Left ventricle myocardium superior (tissue), 1 donor: ENCODE measurements around the gene DHX57. TPM values are rescaled to one million over a fixed set of nuclear protein-coding genes. Genes with fewer than 3 reads are reported as not detected.
"Not testable (repeated sequence)": the region's sequence is repeated elsewhere in the genome, so short reads cannot be mapped to it uniquely, and the experiment has no call there.

Experiments used
- ATAC-seq: fragments of 200-7000 bp; cut with Tn5 transposase; one replicate; pipeline ENCODE4 v1.9.1; 2020; ENCODE audit warnings: mild to moderate bottlenecking, moderate library complexity
- DNase-seq: peaks from one replicate; pipeline ENCODE4 v3.0.0-alpha.2; 2020
- intact Hi-C: fragments of 100-400 bp; cut with micrococcal nuclease; formaldehyde crosslinking; loops from one replicate; pipeline ENCODE4 v1.11.0; 2022
- total RNA-seq: library from RNA; stranded (reverse); fragmentation: NEBNext Ultra II Directional; extraction: Animal tissue kit (Norgen Biotek cat#: 25700); gene quantifications from one replicate; pipeline ENCODE4 v1.2.1, GENCODE V29; 2021
- donor health status: DM: no; HTN: yes; CAD: no; lungs with severe emphysema.

DHX57 gene
- total RNA-seq, 1 donor from 2014 or later = 8.9 TPM

DNA sequence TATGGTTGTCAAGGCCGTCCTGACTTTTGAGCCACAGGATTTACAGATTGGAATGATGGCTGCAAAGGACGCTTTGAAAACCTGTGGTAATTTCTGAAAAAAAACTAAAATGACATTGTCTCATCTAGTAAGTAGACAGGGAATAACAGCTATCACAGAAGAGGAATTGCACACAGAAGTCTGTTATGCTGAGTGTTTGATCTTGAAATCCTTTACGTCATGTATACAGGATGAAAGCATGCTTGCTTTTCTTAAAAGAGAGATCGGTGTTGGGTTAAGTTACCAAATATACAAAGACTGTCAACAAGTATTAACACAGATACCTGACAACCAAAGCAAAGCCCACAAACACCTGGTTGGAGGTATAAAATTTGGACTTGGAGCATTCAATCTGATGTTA, 112.0 kb downstream of the DHX57 start:
- ATAC-seq (no peak), DNase-seq (no peak)
- intact Hi-C loops = no loop called here

DNA sequence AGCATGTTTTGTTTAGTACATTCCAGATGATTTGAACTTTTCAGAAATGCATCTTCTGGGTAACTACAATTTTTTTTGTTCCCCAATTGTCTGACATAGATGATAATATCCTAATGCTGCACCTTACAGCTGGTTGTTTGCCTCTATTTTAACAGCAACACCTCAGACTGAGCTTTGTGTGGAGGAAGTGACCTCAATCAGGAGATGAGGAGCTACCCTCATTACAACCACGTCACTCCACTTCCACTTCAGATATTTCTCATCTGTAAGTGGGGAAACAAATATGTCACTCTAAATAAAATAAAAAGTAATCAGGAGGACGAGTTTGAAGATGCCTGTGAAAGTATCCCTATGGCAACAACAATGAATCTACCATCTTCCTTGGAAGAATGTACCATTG, 112.5 kb downstream of the DHX57 start:
- ATAC-seq = no peak
- no peak for DNase-seq
- intact Hi-C loops = no loop called here

DNA sequence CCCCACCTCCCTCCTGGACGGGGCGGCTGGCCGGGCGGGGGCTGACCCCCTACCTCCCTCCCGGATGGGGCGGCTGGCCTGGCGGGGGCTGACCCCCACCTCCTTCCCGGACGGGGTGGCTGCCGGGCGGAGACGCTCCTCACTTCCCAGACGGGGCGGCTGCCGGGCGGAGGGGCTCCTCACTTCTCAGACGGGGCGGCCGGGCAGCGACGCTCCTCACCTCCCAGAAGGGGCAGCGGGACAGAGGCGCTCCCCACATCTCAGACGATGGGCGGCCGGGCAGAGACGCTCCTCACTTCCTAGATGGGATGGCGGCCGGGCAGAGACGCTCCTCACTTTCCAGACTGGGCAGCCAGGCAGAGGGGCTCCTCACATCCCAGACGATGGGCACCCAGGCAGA, 119.8 kb downstream of the DHX57 start:
- intact Hi-C loops, ATAC-seq, DNase-seq: not testable (repeated sequence)

DNA sequence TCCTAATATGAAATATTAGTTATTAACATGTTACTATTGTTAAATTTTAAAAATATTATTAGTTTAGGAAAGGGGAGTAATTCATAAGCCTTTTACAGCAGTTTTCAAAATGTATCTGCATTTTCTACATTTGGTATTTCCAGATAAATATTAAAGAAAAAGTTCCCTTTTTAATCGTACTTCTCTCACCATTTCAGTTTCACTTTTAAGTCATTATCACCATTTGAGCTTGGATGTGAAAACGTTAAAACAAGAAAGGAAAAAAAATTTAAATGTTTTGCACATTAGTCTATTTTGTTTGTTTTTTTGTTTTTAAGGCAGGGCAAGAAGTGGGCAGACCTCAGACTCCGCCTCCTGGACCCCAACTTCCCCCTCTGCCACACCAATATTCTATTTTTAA, 121.2 kb downstream of the DHX57 start:
- DNase-seq (no peak), ATAC-seq (no peak)
- intact Hi-C loops = no loop called here

DNA sequence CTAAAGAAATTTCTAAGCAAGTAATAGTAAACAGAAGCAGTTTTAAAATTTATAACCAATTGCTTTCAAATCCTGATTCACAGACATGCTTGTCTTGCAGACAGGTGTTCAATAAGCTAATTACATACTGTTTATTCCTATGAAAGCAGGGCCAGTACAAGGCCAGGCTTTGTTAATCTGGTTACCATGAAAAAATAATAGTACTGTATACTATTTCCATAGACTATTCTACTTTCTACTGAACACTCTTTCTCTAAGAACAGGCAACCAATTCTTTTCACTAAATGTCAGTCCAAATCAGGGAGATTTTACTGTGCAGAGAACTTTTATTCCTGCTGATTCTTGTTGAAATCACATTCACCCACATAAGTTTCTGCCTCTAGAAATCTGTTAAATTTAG, 121.7 kb downstream of the DHX57 start:
- ATAC-seq (no peak), DNase-seq (no peak)
- intact Hi-C loops = no loop called here

DNA sequence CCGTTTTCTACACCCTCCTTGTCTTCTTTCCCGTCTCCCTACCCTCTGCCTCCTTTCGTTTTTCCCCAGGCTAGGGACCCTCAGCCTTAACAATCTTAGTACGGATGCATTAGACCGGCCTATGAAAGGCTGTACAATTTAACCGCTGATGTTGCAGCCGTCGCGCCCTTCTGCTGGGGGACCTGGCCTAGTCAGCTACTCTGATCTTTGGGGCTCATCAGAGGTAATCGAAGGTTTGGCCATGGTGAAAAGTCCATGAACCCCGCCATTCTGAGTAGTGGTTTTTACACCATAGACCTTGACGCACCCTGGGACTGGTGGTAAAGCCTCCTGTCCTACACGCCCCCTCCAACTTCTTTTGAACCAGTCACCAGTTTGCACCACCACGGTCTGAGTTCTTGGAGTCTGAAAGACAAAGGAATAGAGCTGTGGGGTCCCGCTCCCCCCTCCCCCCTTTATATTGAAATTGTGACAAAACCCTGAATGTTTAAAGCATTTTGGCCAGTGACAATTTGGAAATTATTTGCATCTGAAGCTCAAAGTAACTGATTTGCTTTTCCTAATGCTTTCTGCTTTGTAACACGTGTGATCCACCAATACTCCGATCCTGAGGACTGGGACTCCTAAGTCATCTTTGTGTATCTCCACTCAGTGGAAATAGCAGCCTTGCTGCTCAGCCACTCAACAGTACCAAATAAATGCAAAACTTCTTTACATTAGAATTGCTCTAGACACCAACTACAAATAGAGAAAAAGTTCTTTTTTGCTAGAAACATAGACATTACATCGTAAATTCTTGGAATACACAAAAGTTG, 123.9 kb downstream of the DHX57 start:
- ATAC-seq (no peak), DNase-seq (no peak)
- intact Hi-C loops = no loop called here

DNA sequence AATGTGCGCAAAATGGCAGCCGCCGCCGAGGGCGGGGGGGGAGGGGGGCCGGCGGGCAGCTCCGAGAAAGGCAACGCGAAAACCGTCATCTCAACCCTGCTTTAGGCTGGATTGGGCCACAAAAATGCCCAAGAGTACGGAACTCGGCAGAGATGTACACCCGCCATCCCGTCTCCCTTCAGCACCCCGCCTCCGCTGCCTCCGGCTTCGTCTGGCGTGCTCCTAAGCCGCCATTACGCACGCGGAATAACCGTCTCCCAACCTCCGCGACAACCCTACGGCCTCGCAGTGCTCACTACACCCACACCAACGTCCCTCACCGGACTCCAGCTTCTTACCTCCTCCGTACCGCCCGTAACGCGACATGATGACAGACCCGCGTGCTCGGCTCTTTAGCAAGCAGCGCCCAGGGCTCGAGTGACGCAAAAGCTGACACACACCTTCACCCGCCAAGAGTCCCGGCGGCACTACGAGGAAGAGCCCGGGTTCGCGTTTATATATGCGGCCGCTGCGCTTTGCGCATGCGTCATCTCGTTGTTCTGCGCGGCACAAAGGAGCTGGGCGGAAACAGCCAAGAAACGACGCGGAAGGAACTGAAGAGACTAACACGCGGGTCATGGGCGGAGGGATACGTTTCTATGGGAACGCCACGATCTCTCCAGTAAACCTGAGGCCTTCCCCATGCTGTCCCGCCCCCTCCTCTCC, 124.7 kb downstream of the DHX57 start, which contains the start of gene SRSF7:
TSS of gene SRSF7 (minus strand) at position 471 of the 705 bp plus-strand sequence. CDS start at position 366, 105 bp downstream.
- DNase-seq (peak; percentile 98), ATAC-seq (peak; percentile 93)
- intact Hi-C loops = no loop called here

DNA sequence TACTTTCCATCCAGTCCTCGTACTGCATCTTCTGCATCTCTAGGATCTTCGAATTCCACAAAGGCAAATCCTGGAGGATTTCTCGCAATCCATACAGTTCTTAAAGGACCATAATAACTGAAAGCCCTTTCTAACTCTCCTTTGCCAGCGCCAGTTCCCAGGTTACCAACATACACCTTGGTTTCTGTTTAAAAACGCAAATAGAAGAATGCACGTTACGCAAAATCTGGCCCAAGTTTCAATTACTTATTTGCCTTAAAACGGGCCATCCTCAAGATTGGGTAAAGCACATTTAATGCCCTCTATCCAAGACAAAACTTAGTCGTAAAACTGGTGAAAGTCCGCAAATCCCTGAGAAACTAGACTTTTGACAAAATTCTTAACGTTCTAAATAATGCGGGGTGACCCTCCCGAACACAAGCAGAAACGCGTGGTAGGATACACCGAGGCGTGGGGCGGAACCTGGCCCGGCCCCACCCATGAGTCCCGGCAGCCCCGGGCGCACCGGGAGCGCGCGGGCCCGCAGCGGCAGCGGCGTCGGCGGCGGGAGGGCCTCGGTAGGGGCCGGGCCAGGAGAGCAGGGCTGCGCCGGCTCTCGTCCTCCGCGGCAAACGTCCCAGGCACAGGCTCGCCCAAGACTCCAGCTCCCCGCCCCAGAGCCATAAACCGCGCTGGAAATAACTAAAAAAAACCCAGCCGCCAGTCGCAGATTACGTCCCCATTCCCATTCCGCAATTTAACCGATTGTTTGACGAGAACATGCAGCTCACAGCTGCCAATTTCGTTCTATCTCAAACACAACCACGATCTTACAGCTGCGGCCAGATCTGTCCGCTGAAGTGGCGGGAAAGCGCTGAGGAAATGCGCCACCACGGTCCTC, 125.5 kb downstream of the DHX57 start:
- ATAC-seq = peak; percentile 85
- intact Hi-C loops = no loop called here
- peak; percentile 79 for DNase-seq

DNA sequence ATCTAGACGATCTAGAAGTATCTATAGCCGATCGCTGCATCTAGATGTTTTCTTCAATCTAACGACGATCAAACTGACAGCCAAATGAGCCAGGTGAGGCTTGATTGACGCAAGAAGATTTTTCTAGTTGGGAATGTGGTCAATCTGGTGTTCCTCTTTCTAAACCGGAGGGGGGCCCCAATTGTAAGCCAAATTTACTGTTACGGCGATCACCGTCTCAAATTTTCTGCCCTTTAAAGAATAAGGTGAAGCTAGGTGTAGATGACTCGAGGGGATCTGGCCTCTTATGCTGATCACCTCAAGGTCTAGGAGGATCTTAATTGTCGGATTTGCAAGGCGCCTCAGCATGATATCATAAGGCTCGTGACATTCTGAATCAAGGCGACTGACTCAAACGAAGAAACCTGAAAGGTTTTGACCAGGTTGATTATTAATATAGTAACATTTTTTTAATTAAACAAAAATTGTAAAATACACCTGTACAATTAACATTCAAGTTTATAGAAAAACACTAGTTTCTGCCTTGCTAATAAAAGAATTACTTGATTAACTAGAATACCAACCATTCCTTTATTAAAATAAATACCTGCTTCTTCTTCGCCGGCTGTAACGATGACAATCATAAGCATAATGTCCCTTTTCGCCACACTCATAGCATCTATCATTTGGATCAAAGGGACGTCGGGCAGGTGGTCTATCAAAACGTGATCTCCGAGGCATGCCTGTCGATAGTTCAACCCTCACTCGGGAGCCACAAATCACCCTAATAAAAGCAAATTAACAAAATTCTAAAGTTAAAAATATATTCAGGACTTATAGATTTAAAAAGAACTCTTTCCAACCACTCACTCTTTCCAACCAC, 126.6 kb downstream of the DHX57 start:
- intact Hi-C loops = no loop called here
- ATAC-seq = no peak
- DNase-seq = no peak

DNA sequence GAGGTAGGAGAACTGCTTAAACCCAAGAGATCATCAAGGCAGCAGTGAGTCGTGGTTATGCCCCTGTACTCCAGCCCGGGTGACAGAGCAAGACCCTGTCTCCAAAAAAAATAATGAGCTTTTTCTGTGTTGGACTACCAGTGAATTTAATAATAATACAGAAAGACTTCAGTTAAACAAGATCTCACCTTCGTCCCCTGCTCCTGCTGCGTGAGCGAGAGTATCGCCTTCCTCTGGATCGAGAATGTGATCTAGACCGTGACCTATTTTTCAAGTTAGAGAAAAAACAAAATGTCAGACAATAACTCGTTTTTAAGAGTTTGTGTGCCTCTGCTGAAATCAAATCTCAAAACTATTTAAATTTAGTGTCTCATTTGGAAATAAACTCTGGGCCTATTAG, 127.3 kb downstream of the DHX57 start:
- no peak for DNase-seq
- ATAC-seq = no peak
- intact Hi-C loops = no loop called here

DNA sequence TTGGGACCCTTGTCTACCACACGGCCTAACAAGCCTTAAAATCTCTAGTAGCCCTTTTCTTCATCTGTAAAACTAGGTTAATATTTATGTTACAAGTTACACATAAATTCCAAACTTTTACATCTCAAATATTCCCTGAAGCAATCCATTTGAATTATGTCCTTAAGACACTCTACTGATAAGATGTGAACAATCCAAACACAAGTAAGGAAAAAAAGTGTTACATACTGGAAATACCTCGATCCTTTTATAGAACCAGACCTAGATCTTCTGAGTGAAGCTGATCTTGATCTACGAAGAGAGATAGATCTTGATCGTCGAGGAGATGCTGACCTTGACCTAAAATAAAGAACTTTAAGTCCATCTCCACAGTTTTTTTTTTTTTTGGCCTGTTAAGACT, 127.9 kb downstream of the DHX57 start:
- ATAC-seq = no peak
- intact Hi-C loops = no loop called here

More for the DNA sequence above, 127.9 kb downstream of the DHX57 start:
- no peak for DNase-seq

Other genes with a start within 250 kb of the DHX57 start
- 16.9 TPM for gene GALM, start 209.8 kb downstream of the DHX57 start, total RNA-seq
- gene SRSF7, start 124.6 kb downstream of the DHX57 start, total RNA-seq = 54.5 TPM
- gene GEMIN6, start 97.7 kb downstream of the DHX57 start, total RNA-seq = 7.8 TPM
- 20.4 TPM for gene MORN2, start within 50 bp of the DHX57 start, total RNA-seq
- 0.10 TPM for gene ARHGEF33, start 13.9 kb upstream of the DHX57 start, total RNA-seq
- 26.0 TPM for gene SOS1, start 245.1 kb upstream of the DHX57 start, total RNA-seq